Sigmoid colon (tissue), 3 donors: ENCODE data around the gene ADARB2.

Experiments used
- POLR2A ChIP-seq, 2 donors: fragments of 450-650 bp; IDR thresholded peaks; one replicate each; pipeline ENCODE4 v1.6.1; 2016; ENCODE audit warnings: antibody characterized with exemption in 2 of 2, mild to moderate bottlenecking in 2 of 2, moderate library complexity in 2 of 2
- TF ChIP-seq, protein P1 (sequence below), 4 experiments: fragments of 450-650 bp in 3 of 4; fragments of 200-600 bp in 1 of 4; IDR thresholded peaks; one replicate each; pipeline ENCODE4 v1.5.1; 2016 to 2019; ENCODE audit warnings: antibody characterized with exemption in 4 of 4, mild to moderate bottlenecking in 3 of 4, moderate library complexity in 2 of 4

DNA sequence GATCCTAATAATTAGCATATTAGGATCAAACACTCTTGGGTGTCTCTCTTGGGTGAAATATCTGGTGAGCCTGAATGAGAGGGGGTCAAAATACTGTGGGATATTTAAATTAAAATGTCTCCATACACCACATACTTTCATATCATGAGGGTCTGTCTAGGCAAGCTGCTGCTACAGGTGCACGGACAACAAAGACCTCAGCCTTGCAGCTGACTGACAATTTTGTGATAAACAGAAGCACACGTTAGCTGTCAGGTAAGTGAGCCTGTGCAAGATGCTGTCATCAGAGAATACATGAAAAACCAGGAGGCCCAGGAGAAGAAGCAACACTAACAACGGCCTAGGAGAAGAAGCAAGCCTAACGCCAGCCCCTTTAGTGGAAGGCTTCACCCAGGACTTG, 247.5 kb downstream of the ADARB2 start:
- TF ChIP-seq, protein P1, sequence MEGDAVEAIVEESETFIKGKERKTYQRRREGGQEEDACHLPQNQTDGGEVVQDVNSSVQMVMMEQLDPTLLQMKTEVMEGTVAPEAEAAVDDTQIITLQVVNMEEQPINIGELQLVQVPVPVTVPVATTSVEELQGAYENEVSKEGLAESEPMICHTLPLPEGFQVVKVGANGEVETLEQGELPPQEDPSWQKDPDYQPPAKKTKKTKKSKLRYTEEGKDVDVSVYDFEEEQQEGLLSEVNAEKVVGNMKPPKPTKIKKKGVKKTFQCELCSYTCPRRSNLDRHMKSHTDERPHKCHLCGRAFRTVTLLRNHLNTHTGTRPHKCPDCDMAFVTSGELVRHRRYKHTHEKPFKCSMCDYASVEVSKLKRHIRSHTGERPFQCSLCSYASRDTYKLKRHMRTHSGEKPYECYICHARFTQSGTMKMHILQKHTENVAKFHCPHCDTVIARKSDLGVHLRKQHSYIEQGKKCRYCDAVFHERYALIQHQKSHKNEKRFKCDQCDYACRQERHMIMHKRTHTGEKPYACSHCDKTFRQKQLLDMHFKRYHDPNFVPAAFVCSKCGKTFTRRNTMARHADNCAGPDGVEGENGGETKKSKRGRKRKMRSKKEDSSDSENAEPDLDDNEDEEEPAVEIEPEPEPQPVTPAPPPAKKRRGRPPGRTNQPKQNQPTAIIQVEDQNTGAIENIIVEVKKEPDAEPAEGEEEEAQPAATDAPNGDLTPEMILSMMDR (IDR thresholded peaks at IDR 0.05), result no peak
- TF ChIP-seq POLR2A (IDR thresholded peaks at IDR 0.05), result no peak
